OCI-LY3 (cell line): ENCODE measurements around the gene MRPL50.
"Not testable (repeated sequence)": the region's sequence is repeated elsewhere in the genome, so short reads cannot be mapped to it uniquely, and the experiment has no call there.

ENCODE experiments used
- EZH2phosphoT487 ChIP-seq: fragments of 200-600 bp; shearing (Covaris generic); IDR thresholded peaks from 2 replicates; pipeline ENCODE4 v1.6.1; 2018; ENCODE audit warnings: antibody characterized with exemption, mixed run types, low read depth
- TF ChIP-seq, protein P1 (sequence below): fragments of 200-600, 300-600 bp; sonication (generic); IDR thresholded peaks from 2 replicates; pipeline ENCODE4 v1.5.1; 2014; ENCODE audit warnings: antibody characterized with exemption, low read length, low read depth

DNA sequence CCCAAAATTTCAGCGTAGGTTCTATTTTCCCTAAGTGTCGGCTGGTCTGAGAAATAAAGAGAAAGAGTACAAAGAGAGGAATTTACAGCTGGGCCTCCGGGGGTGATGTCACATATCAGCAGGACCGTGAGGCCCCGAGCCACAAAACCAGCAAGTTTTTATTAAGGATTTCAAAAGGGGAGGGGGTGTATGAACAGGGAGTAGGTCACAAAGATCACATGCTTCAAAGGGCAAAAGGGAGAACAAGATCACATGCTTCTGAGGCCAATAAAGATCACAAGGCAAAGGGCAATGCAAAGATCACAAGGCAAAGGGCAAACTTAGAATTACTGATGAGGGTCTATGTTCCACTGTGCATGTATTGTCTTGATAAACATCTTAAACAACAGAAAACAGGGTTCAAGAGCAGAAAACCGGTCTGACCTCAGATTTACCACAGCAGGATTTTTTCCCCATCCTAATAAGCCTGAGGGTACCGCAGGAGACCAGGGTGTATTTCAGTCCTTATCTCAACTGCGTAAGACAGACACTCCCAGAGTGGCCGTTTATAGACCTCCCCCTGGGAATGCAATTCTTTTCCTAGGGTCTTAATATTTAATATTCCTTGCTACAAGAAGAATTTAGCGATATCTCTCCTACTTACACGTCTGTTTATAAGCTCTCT, 13.4 kb downstream of the MRPL50 start, which contains the start of gene BAAT:
- TF ChIP-seq, protein P1, sequence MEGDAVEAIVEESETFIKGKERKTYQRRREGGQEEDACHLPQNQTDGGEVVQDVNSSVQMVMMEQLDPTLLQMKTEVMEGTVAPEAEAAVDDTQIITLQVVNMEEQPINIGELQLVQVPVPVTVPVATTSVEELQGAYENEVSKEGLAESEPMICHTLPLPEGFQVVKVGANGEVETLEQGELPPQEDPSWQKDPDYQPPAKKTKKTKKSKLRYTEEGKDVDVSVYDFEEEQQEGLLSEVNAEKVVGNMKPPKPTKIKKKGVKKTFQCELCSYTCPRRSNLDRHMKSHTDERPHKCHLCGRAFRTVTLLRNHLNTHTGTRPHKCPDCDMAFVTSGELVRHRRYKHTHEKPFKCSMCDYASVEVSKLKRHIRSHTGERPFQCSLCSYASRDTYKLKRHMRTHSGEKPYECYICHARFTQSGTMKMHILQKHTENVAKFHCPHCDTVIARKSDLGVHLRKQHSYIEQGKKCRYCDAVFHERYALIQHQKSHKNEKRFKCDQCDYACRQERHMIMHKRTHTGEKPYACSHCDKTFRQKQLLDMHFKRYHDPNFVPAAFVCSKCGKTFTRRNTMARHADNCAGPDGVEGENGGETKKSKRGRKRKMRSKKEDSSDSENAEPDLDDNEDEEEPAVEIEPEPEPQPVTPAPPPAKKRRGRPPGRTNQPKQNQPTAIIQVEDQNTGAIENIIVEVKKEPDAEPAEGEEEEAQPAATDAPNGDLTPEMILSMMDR, result not testable (repeated sequence)
- TF ChIP-seq EZH2phosphoT487, result not testable (repeated sequence)
